ENCODE results near the gene PSMD2. TPM values are rescaled to one million over a fixed set of nuclear protein-coding genes. Genes with fewer than 3 reads are reported as not detected.

Gene PSMD2
- total RNA-seq, 1 experiment from 2014 or later: 359 TPM

GRCh38 chr3:184333190-184333589 is 34.1 kb downstream of the PSMD2 start (continued):
- TF ChIP-seq ZNF512 (CRISPR knock-in tag; IDR thresholded peaks at IDR 0.05; ENCODE audit: borderline replicate concordance) (no peak), NFATC4 (CRISPR knock-in tag; IDR thresholded peaks at IDR 0.05) (no peak), GRHL2 (CRISPR knock-in tag; IDR thresholded peaks at IDR 0.05; ENCODE audit: insufficient replicate concordance, severe bottlenecking) (no peak), SMAD3 (CRISPR knock-in tag; IDR thresholded peaks at IDR 0.05; ENCODE audit: borderline replicate concordance) (no peak), ZNF671 (CRISPR knock-in tag; IDR thresholded peaks at IDR 0.05) (no peak), ZNF219 (CRISPR knock-in tag; IDR thresholded peaks at IDR 0.05; ENCODE audit: borderline replicate concordance) (no peak), ELF4 (CRISPR knock-in tag; IDR thresholded peaks at IDR 0.05; ENCODE audit: low read depth) (no peak), ESRRA (CRISPR knock-in tag; IDR thresholded peaks at IDR 0.05; ENCODE audit: borderline replicate concordance) (no peak)

GRCh38 chr3:184333700-184334099 is 34.7 kb downstream of the PSMD2 start:
- H3K36me3 Mint-ChIP-seq: peaks cover 54% of the 10 kb centered on the region

More at GRCh38 chr3:184333700-184334099, 34.7 kb downstream of the PSMD2 start:
- ChIA-PET CTCF (no interaction called here), POLR2A (no interaction called here)
- Mint-ChIP-seq H3K27me3 (ENCODE audit: low read depth) (no peaks in the 10 kb centered on the region), H3K9me3 (no peaks in the 10 kb centered on the region), H3K27ac (peak overlapping the region; percentile 8), H3K4me3 (no peak overlapping the region), H3K4me1 (peaks cover 25% of the 10 kb centered on the region)
- DNase-seq (ENCODE audit: low spot score): no peak
- no peak for ATAC-seq
- TF ChIP-seq ZNF317 (CRISPR knock-in tag; IDR thresholded peaks at IDR 0.05; ENCODE audit: borderline replicate concordance, low read depth) (no peak), NR3C1 (CRISPR knock-in tag; conservative IDR thresholded peaks at IDR 0.05; ENCODE audit: low read depth) (no peak), ESRRA (CRISPR knock-in tag; IDR thresholded peaks at IDR 0.05; ENCODE audit: borderline replicate concordance) (no peak), OVOL2 (CRISPR knock-in tag; IDR thresholded peaks at IDR 0.05; ENCODE audit: borderline replicate concordance) (no peak), GABPB1 (CRISPR knock-in tag; IDR thresholded peaks at IDR 0.05) (no peak), SMAD3 (CRISPR knock-in tag; IDR thresholded peaks at IDR 0.05; ENCODE audit: borderline replicate concordance) (no peak), ZNF416 (CRISPR knock-in tag; IDR thresholded peaks at IDR 0.05) (no peak), ZNF671 (CRISPR knock-in tag; IDR thresholded peaks at IDR 0.05) (no peak), ZNF423 (CRISPR knock-in tag; IDR thresholded peaks at IDR 0.05) (no peak), TEAD4 (CRISPR knock-in tag; IDR thresholded peaks at IDR 0.05) (no peak), TEAD1 (CRISPR knock-in tag; IDR thresholded peaks at IDR 0.05) (no peak), RELA (CRISPR knock-in tag; IDR thresholded peaks at IDR 0.05; ENCODE audit: borderline replicate concordance) (no peak), ZNF532 (CRISPR knock-in tag; IDR thresholded peaks at IDR 0.05; ENCODE audit: borderline replicate concordance) (no peak), MLX (CRISPR knock-in tag; IDR thresholded peaks at IDR 0.05) (no peak), ATF3 (CRISPR knock-in tag; conservative IDR thresholded peaks at IDR 0.05) (no peak), NFATC4 (CRISPR knock-in tag; IDR thresholded peaks at IDR 0.05) (no peak), ATF2 (CRISPR knock-in tag; IDR thresholded peaks at IDR 0.05; ENCODE audit: borderline replicate concordance, low read depth) (no peak)

Measured in WTC11 (cell line).